Gastrocnemius medialis (tissue), 4 donors: ENCODE results near the gene MAL.

ENCODE experiments used
- CTCF ChIP-seq, 5 experiments: fragments of 450-650 bp in 3 of 5; fragments of 200-600 bp in 2 of 5; sonication (generic) in 2 of 5; IDR thresholded peaks in 4 of 5; conservative IDR thresholded peaks in 1 of 5; 1 replicate in 4 of 5; 2 replicates in 1 of 5; pipeline ENCODE4 v1.5.1; 2016 to 2019; ENCODE audit warnings: antibody characterized with exemption in 5 of 5, mild to moderate bottlenecking in 3 of 5, moderate library complexity in 3 of 5
- POLR2A ChIP-seq, 2 donors: fragments of 450-650 bp; IDR thresholded peaks; one replicate each; pipeline ENCODE4 v1.6.1; 2017; ENCODE audit warnings: antibody characterized with exemption in 2 of 2, mild to moderate bottlenecking in 2 of 2, moderate library complexity in 2 of 2

DNA sequence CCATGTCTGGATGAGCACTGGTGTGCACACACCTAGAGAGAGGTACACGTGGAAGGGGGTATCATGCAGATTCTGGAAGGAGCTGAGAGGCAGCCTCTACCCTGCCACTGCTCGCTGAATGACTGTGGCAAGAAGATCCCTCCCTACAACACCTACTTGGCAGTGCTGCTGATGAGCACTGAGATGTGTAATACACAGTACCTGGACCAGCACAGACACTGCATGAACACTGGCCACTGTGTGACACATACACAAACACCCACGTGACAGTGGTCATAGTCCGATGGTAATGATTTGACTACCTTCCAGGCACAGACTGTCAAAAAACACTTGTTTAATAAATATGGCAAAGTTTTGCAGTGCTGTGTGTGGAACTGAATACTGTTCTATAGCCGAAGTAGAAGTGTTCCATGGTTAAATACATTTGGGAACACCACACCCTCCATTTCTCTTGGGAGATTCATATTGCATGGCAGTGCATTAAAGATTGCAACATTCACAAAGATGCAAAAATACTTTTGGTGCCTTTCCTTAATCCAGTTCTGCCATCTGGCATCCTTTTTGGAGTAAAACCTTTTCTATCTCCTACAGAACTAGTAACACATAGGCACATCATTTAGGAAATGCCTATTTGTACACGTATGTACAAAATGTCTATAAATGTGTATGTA lies 66.5 kb downstream of the MAL start:
- TF ChIP-seq CTCF (IDR thresholded peaks at IDR 0.05 in 4 of 5, conservative IDR thresholded peaks at IDR 0.05 in 1 of 5) (no peak), POLR2A (IDR thresholded peaks at IDR 0.05) (no peak)
